Endothelial cell (in vitro differentiated cells): ENCODE data around the gene HBA2. TPM values are rescaled to one million over a fixed set of nuclear protein-coding genes. Genes with fewer than 3 reads are reported as not detected.

Source experiments
- DNase-seq: peaks from one replicate; pipeline ENCODE4 v3.0.0; 2021; ENCODE audit warnings: low spot score
- H3K27ac Mint-ChIP-seq: one replicate; pipeline ENCODE4 v1.8.0; 2021; ENCODE audit warnings: mixed read lengths, inconsistent platforms; ENCODE audit not compliant: unreplicated experiment
- H3K27me3 Mint-ChIP-seq: one replicate; pipeline ENCODE4 v1.8.0; 2021; ENCODE audit warnings: mild to moderate bottlenecking, moderate library complexity, mixed read lengths, inconsistent platforms; ENCODE audit not compliant: unreplicated experiment
- H3K36me3 Mint-ChIP-seq: one replicate; pipeline ENCODE4 v1.8.0; 2021; ENCODE audit warnings: mild to moderate bottlenecking, low read depth, mixed read lengths, inconsistent platforms; ENCODE audit not compliant: unreplicated experiment
- H3K4me1 Mint-ChIP-seq: one replicate; pipeline ENCODE4 v1.8.0; 2021; ENCODE audit warnings: mild to moderate bottlenecking, mixed read lengths, inconsistent platforms; ENCODE audit not compliant: unreplicated experiment
- H3K4me3 Mint-ChIP-seq: one replicate; pipeline ENCODE4 v1.8.0; 2021; ENCODE audit warnings: mild to moderate bottlenecking, mixed read lengths, inconsistent platforms; ENCODE audit not compliant: unreplicated experiment
- H3K9me3 Mint-ChIP-seq: one replicate; pipeline ENCODE4 v1.8.0; 2021; ENCODE audit warnings: mixed read lengths, inconsistent platforms; ENCODE audit not compliant: unreplicated experiment
- CTCF ChIP-seq: fragments of 200-600 bp; sonication (generic); IDR thresholded peaks from one replicate; pipeline ENCODE4 v1.5.0; 2021; ENCODE audit warnings: antibody characterized with exemption; ENCODE audit not compliant: unreplicated experiment
- total RNA-seq: library from RNA; stranded (reverse); fragmentation: NEBNext Ultra II Directional; extraction: Animal tissue kit (Norgen Biotek cat#: 25700); gene quantifications from one replicate; pipeline ENCODE4 v1.2.1, GENCODE V29; 2021; ENCODE audit not compliant: unreplicated experiment

The HBA2 gene
- total RNA-seq, 1 donor from 2014 or later, result not detected

- Mint-ChIP-seq H3K27me3 (peaks cover 19% of the 10 kb centered on the region), H3K4me1 (peaks cover 3% of the 10 kb centered on the region), H3K27ac (no peak overlapping the region)
Measured at GRCh38 chr16:178668-179015, 6.0 kb downstream of the HBA2 start.

GRCh38 chr16:179211-180092, 6.8 kb downstream of the HBA2 start:
- H3K27ac Mint-ChIP-seq, result no peak overlapping the region
- peaks cover 4% of the 10 kb centered on the region for H3K36me3 Mint-ChIP-seq
- no peak for TF ChIP-seq CTCF
- no peaks in the 10 kb centered on the region for H3K9me3 Mint-ChIP-seq
- peaks cover 2% of the 10 kb centered on the region for H3K4me1 Mint-ChIP-seq
- H3K4me3 Mint-ChIP-seq, result no peak overlapping the region
- no peak for DNase-seq
- peaks cover 18% of the 10 kb centered on the region for H3K27me3 Mint-ChIP-seq

More at GRCh38 chr16:178668-179015, 6.0 kb downstream of the HBA2 start:
- H3K36me3 Mint-ChIP-seq, result peaks cover 4% of the 10 kb centered on the region
- no peak for DNase-seq
- no peak for TF ChIP-seq CTCF
- H3K4me3 Mint-ChIP-seq, result no peak overlapping the region
- H3K9me3 Mint-ChIP-seq, result no peaks in the 10 kb centered on the region

- peaks cover 7% of the 10 kb centered on the region for H3K36me3 Mint-ChIP-seq
- no peaks in the 10 kb centered on the region for H3K9me3 Mint-ChIP-seq
- DNase-seq, result peak; percentile 85
- no peak within 1 kb of the TSS for H3K27ac Mint-ChIP-seq
- no peaks in the 10 kb centered on the region for H3K4me1 Mint-ChIP-seq
- H3K4me3 Mint-ChIP-seq, result no peak within 1 kb of the TSS
- peak; percentile 81 for TF ChIP-seq CTCF
- peaks cover 13% of the 10 kb centered on the region for H3K27me3 Mint-ChIP-seq
Measured at GRCh38 chr16:180101-180675, 7.5 kb downstream of the HBA2 start, which contains the start of gene HBQ1. Gene HBQ1 (plus strand): TSS chr16:180459. CDS start chr16:180487, 28 bp downstream.

GRCh38 chr16:180681-181564, 8.2 kb downstream of the HBA2 start:
- DNase-seq, result peak; percentile 88
- H3K36me3 Mint-ChIP-seq, result peaks cover 8% of the 10 kb centered on the region

More at GRCh38 chr16:180681-181564, 8.2 kb downstream of the HBA2 start:
- Mint-ChIP-seq H3K27ac (no peak overlapping the region), H3K9me3 (no peaks in the 10 kb centered on the region), H3K4me3 (no peak overlapping the region), H3K27me3 (peaks cover 13% of the 10 kb centered on the region), H3K4me1 (no peaks in the 10 kb centered on the region)
- no peak for TF ChIP-seq CTCF
